PC-3 (cell line): Measurements from ENCODE around the gene OR2D3. TPM values are rescaled to one million over a fixed set of nuclear protein-coding genes. Genes with fewer than 3 reads are reported as not detected.

Source experiments
- ATAC-seq: fragments of 200-7000 bp; cut with Tn5 transposase; 2 replicates; pipeline ENCODE4 v1.9.1; 2020; ENCODE audit warnings: mild to moderate bottlenecking, moderate library complexity
- BruUV-seq: library from RNA; stranded (reverse); fragments of 400-500 nt; replicated peaks from 2 replicates; lab custom pipeline; 2021; lab: Mats Ljungman, UMichigan
- CTCF ChIA-PET: fragments of 300-600 bp; sonication (Branson Sonifier 250); formaldehyde crosslinking; loops from one replicate; lab custom pipeline; 2022; ENCODE audit warnings: antibody characterized with exemption; lab: Charles Lee
- POLR2A ChIA-PET: fragments of 300-600 bp; sonication (Branson Sonifier 250); formaldehyde crosslinking; loops from one replicate; lab custom pipeline; 2022; ENCODE audit warnings: antibody characterized with exemption; ENCODE audit not compliant: unreplicated experiment; lab: Charles Lee
- DNase-seq: peaks from one replicate; pipeline ENCODE4 v3.0.0-alpha.2; 2015
- H2AFZ ChIP-seq: fragments of 300-600 bp; sonication (generic); 2 replicates; pipeline ENCODE4 v1.6.0; 2016; ENCODE audit warnings: antibody characterized with exemption, low read length
- H3F3A ChIP-seq: fragments of 300-600 bp; sonication (generic); one replicate; pipeline ENCODE4 v1.6.0; 2017; ENCODE audit warnings: antibody characterized with exemption, low read length, control low read depth, mild to moderate bottlenecking; ENCODE audit not compliant: unreplicated experiment
- H3K27ac ChIP-seq: fragments of 300-600 bp; sonication (generic); 2 replicates; pipeline ENCODE4 v1.5.1; 2016; ENCODE audit warnings: mild to moderate bottlenecking, low read length
- H3K27me3 ChIP-seq: fragments of 300-600 bp; sonication (generic); 2 replicates; pipeline ENCODE4 v1.6.1; 2016; ENCODE audit warnings: low read length, mixed read lengths
- H3K36me3 ChIP-seq: fragments of 300-600 bp; sonication (generic); 2 replicates; pipeline ENCODE4 v1.6.1; 2016; ENCODE audit warnings: low read depth, mixed run types, low read length, mixed read lengths
- H3K4me1 ChIP-seq: fragments of 300-600 bp; sonication (generic); 2 replicates; pipeline ENCODE4 v1.5.1; 2016; ENCODE audit warnings: low read length; ENCODE audit not compliant: insufficient read depth
- H3K4me2 ChIP-seq: fragments of 300-600 bp; sonication (generic); 2 replicates; pipeline ENCODE4 v1.6.0; 2016; ENCODE audit warnings: low read length
- H3K4me3 ChIP-seq: fragments of 300-600 bp; sonication (generic); 2 replicates; pipeline ENCODE4 v1.5.1; 2016; ENCODE audit warnings: mild to moderate bottlenecking, low read length, mixed read lengths
- H3K79me2 ChIP-seq: fragments of 300-600 bp; sonication (generic); 2 replicates; pipeline ENCODE4 v1.6.1; 2017; ENCODE audit warnings: low read length, mixed read lengths
- H3K9ac ChIP-seq: fragments of 300-600 bp; sonication (generic); 2 replicates; pipeline ENCODE4 v1.6.0; 2016; ENCODE audit warnings: mild to moderate bottlenecking, low read length
- H3K9me2 ChIP-seq: fragments of 300-600 bp; sonication (generic); replicated peaks from 2 replicates; pipeline ENCODE4 v1.6.1; 2016; ENCODE audit warnings: mixed run types, low read length, mixed read lengths
- H3K9me3 ChIP-seq: fragments of 300-600 bp; sonication (generic); 2 replicates; pipeline ENCODE4 v1.6.1; 2016; ENCODE audit warnings: low read length, mixed read lengths
- H4K20me1 ChIP-seq: fragments of 300-600 bp; sonication (generic); 2 replicates; pipeline ENCODE4 v1.6.1; 2016; ENCODE audit warnings: low read length, mixed read lengths
- CTCF ChIP-seq: fragments of 300-600 bp; sonication (generic); conservative IDR thresholded peaks from 2 replicates; pipeline ENCODE4 v1.5.1; 2017; ENCODE audit warnings: antibody characterized with exemption, low read depth, mild to moderate bottlenecking, low read length
- EZH2 ChIP-seq: fragments of 300-600 bp; sonication (generic); IDR thresholded peaks from one replicate; pipeline ENCODE4 v1.6.1; 2017; ENCODE audit warnings: antibody characterized with exemption, mild to moderate bottlenecking, low read length; ENCODE audit not compliant: unreplicated experiment
- EZH2phosphoT487 ChIP-seq: fragments of 300-600 bp; sonication (generic); IDR thresholded peaks from 2 replicates; pipeline ENCODE4 v1.6.1; 2018; ENCODE audit warnings: mild to moderate bottlenecking, antibody characterized with exemption, low read length, borderline replicate concordance
- intact Hi-C: fragments of 100-400 bp; cut with micrococcal nuclease; formaldehyde crosslinking; loops from 2 replicates; pipeline ENCODE4 v1.9.0; 2023
- total RNA-seq: library from RNA; depleted of rRNA; stranded (reverse); fragments of >200 nt; gene quantifications from 2 replicates; pipeline ENCODE4 v1.2.3, GENCODE V29; 2014

The OR2D3 gene
- total RNA-seq, 1 experiment from 2014 or later: not detected

- BruUV-seq: TSS peak; percentile 65
- no peak for TF ChIP-seq EZH2phosphoT487
- TF ChIP-seq CTCF: no peak
- TF ChIP-seq EZH2: no peak
- CTCF ChIA-PET: interaction anchor here (0.8 kb wide), 1 partner anchor 70 kb away, joined by 4 read pairs; no protein-coding TSS in a partner anchor
These were observed 5.6 kb downstream of the OR2D3 start, which contains the start of gene ZNF215 for GRCh38 chr11:6926208-6927029. Gene ZNF215, plus strand, starts transcription at chr11:6926426. Its CDS starts 5,847 bp downstream, at chr11:6932273.

GRCh38 chr11:6927030-6927617 is 6.3 kb downstream of the OR2D3 start:
- TF ChIP-seq EZH2: no peak
- no peak for TF ChIP-seq CTCF
- no peak for TF ChIP-seq EZH2phosphoT487
- H3K9ac ChIP-seq: peak overlapping the region; percentile 79
- H3K4me1 ChIP-seq: peaks cover 13% of the 10 kb centered on the region; the same call in 1 of the 2 replicates
- peak overlapping the region; percentile 80 for H3K4me3 ChIP-seq
- H3K79me2 ChIP-seq: peaks cover 27% of the 10 kb centered on the region
- no peak for DNase-seq
- H3K4me2 ChIP-seq: peak overlapping the region; percentile 76
- no peaks in the 10 kb centered on the region for H3K9me3 ChIP-seq
- peak overlapping the region; percentile 95 for H2AFZ ChIP-seq
- no peak overlapping the region for H3K27ac ChIP-seq
- H4K20me1 ChIP-seq: no peaks in the 10 kb centered on the region
- no peaks in the 10 kb centered on the region for H3F3A ChIP-seq
- H3K36me3 ChIP-seq: no peaks in the 10 kb centered on the region; the same call in 1 of the 2 replicates
- no peaks in the 10 kb centered on the region for H3K27me3 ChIP-seq
- POLR2A ChIA-PET: no interaction called here
- no peaks in the 10 kb centered on the region for H3K9me2 ChIP-seq
- CTCF ChIA-PET: no interaction called here
- no TSS peak for BruUV-seq
- intact Hi-C loops: loop anchor here (5.0 kb wide), 1 partner anchor 65 kb away; no protein-coding TSS in a partner anchor
- ATAC-seq: no peak

More at GRCh38 chr11:6926208-6927029, 5.6 kb downstream of the OR2D3 start, which contains the start of gene ZNF215:
- POLR2A ChIA-PET: interaction anchor here (0.6 kb wide), 1 partner anchor 99 kb away, joined by 4 read pairs; no protein-coding TSS in a partner anchor
- H2AFZ ChIP-seq: peak within 1 kb of the TSS; percentile 95
- H3F3A ChIP-seq: no peaks in the 10 kb centered on the region
- H3K4me2 ChIP-seq: peak within 1 kb of the TSS; percentile 76
- no peaks in the 10 kb centered on the region for H3K9me2 ChIP-seq
- DNase-seq (peak; percentile 80), ATAC-seq (peak; percentile 82)
- peak within 1 kb of the TSS; percentile 79 for H3K9ac ChIP-seq
- no peaks in the 10 kb centered on the region for H4K20me1 ChIP-seq
- no peaks in the 10 kb centered on the region for H3K27me3 ChIP-seq
- H3K27ac ChIP-seq: peak within 1 kb of the TSS; percentile 34
- H3K36me3 ChIP-seq: no peaks in the 10 kb centered on the region
- intact Hi-C loops: loop anchor here (5.0 kb wide), 1 partner anchor 66 kb away; no protein-coding TSS in a partner anchor
- no peaks in the 10 kb centered on the region for H3K9me3 ChIP-seq
- peaks cover 13% of the 10 kb centered on the region; the same call in 1 of the 2 replicates for H3K4me1 ChIP-seq
- H3K79me2 ChIP-seq: peaks cover 27% of the 10 kb centered on the region
- H3K4me3 ChIP-seq: peak within 1 kb of the TSS; percentile 80
